NCI-H187 treated with DMSO at 0.1 percent for 48 hours (cell line): ENCODE data around the gene TMEM140.

Experiments
- DNase-seq: peaks from one replicate; lab custom pipeline; 2025; lab: John Stamatoyannopoulos, UW

Gene TMEM140

DNA sequence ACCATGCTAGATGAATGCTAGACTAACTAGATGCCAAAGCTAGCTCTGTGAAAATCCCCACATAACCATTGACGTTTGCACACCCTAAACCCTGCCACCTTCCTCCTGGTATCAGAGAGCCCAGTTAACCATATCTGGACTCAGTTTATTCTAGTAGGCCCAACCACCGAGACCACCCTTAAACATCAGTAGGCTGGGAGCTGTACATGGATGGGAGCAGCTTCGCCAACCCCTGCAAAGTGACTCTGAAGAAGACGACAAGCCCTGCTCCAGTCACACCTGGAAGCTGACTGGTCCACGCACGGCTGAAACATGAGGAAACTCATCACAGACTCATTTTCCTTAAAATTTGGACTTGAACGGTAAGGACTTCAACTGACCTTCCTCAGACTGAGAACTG, 27.1 kb downstream of the TMEM140 start:
- no peak for DNase-seq

DNA sequence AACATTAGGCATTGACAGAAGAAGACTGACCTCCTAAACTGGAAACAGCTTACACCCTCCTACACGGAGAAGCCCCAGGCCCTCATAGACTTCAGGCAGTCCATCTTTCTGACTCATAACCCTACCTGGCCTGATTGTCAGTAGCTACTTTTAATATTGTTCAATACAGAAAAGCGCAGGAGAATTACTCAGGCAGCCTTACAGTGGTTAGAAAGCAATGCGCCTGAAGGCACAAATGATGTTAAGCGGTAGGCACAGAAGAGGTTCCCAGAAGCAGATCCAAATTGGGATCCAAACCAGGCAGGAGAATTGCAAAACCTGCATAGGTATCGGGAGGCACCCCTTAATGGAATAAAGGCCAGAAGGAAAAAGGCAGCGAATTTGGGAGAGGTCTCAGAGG, 28.1 kb downstream of the TMEM140 start:
- no peak for DNase-seq

DNA sequence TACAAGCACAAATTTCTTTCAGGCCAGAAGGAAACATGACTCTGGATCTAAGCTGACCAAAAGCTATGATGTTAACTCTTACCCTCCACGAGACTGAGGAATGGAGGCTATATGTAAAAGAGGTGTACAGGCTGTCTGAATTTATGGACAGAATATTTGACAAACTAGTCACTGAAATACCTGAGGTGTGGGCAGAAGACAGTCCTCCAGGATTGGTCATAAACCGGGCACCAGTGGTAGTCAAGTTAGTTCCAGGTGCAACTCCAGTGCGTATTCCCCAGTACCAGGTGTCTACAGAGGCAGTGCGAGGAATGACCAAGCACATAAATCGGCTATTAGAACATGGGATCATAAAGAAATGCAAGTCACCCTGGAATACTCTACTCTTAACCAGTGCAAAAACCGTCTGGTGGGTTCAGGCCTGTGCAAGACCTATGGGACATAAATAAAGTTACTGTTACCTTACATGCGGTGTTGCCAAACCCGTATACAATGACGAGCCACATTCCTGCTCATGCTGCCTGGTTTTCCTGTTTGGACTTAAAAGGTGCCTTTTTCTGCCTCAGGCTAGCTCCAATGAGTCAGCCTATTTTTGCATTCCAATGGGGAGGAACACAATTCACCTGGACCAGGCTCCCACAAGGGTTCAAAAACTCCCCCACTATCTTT, 29.3 kb downstream of the TMEM140 start:
- DNase-seq: no peak

DNA sequence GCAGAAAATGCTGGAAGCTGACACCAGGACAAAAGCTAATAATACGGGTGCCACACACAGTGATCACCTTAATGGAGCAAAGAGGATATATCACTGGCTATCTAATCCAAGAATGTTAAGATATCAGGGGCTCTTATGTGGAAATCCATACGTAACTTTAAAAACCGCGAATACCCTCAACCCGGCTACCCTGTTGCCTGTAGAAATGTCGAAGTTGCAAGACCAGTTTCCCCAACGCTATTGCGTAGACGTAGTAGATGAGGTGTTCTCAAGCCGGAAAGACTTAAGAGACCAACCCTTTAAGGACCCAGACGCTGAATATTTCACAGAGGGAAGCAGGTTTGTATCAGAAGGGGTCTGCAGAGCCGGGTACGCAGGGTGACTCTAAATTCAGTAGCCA, 30.5 kb downstream of the TMEM140 start:
- DNase-seq: no peak

DNA sequence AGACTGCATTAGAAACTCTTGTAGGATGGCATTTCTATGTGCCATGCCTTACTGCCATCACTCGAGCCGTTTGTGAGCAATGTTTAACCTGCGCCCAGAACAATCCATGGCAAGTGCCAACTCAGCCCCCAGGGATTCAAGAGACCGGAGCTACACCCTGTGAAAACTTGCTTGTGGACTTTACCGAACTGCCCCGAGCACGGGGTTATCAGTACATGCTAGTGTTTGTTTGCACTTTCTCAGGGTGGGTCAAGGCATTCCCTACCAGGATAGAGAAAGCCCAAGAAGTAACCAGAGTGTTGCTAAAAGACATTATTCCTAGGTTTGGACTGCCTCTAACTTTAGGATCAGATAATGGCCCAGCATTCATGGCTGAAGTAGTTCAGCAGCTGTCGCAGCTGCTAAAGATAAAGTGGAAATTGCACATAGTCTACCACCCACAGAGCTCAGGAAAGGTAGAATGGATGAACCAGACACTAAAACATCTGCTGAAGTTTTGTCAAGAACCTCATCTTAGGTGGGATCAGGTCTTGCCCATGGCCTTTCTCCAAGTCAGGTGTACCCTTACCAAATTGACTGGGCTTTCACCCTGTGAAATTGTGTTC, 31.6 kb downstream of the TMEM140 start:
- DNase-seq: no peak

DNA sequence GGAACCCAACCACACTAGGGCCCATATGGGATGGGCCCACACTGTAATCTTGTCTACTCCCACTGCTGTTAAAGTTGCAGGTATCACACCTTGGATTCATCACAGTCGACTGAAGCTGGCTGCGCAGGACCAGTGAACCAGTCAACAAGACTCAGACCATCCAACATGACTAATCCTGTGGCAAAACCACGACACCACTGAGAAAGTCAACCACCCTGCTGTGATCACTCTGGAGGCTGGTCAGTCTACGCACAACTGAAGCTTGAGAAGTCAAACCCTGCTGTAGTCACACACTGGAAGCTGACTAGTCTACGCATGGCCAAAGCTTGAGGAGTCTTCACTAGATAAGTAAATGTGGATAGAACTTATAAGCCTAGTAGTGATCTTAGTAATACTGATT, 32.2 kb downstream of the TMEM140 start:
- no peak for DNase-seq

DNA sequence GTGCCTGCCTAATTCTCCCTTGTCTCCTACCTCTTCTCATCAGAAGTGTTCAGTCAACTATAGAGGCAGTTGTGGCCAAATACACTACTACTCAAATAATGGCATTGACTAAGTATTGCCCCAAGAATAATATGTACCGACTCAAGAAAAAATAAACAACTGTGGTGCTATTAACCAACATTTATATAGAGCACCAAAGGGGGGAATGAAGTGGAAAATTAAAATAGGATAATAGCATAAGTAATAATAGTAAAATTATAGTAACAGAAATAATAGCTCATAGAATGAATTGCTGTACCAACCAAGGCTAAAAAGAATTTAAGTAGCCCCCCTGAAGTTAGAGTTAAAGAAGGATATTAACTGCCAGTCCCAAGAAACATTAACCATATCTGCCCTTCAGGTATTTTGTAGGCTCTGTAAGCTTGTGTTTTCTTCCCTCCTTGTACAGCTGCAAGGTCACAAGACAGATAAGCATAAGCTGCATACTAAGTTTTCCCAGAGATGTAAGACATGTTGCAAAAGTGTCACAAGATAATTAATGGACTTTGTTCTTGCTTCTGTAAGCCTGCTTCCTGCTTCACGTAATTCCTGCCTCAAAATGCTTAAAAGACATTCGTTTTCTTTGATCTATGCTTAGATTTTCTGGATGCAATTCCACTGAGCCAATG, 33.5 kb downstream of the TMEM140 start:
- DNase-seq: no peak

DNA sequence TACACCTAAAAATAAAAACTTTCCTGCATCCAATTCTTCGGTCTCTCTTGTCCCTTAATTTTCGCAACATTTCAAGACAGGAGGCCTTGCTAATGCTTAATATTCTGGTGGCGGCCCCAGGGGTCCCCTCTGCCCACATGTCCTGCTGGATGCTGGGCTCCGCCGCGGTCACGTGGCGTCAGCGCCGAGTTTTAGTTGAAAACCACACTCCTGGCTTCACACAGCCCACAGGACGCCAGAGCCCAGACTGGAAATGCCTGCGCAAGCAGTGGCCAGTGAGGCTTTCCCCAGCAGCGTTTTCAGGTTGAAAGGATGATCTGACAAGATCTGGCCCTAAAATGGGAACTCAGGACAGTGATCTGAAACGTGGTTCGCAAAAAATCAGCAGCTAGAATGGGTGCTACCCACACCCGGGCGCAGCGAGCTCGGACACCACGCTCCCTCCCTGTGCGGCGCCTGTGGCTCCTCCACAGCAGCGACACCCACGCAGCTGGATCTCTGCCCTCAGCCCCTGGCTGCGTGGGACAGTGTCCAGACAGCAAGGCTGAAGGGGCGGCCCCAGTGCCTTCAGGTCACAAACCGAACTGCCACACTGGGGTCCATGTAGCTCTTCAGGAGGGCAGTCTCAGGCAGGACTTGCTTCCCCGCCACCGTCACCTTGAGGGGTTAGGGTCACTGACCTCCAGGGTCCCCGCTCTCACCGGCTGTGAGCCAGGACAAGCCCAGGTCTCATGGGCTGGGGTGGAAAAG, 34.2 kb downstream of the TMEM140 start:
- no peak for DNase-seq

DNA sequence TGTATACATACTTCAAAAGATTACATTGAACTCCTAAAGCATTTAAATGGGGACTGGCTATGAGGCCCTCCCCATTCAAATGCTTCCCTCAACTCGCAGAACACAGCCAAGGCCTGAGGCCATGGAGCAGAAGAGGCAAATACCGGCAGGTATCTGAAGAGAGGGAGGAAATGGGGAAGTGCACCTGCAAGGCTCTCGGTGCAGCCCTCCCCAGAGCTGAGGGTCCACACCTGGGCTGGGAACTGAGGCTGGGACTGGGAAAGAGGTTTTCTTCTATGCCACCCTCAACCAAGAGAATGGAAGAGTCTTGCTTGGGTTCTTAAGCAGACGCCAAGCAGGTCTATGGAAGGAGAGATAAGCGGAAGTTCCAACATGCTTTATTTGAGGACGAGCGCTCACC, 35.6 kb downstream of the TMEM140 start:
- DNase-seq: no peak

DNA sequence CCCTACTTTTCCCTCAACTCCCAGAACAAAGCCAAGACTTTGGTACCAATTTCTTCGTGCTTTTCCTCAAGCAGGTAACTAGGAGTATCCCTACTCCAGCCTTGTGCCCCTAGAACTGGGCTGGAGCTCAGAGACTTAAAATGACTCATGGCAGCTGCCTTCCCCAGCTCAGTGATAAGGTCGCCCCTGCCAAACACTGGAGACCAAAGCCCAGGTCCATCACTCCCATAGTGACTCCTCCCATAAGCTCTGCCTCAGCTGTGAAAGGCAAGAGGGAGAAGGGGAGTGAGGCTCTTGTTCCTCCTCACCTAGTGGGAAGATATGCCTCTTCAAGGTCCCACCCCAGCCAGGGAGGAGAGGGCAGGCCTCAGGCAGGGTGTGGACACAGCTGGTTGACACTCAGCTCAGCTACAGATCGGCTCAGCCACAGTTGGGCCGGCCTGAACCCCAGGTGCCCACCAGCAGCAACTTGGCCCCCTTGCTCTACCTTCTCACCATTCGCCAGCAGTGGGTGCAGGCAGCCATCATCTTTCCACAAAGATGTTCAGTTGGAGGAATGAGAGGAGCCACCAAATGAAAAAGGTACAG, 36.5 kb downstream of the TMEM140 start:
- no peak for DNase-seq

DNA sequence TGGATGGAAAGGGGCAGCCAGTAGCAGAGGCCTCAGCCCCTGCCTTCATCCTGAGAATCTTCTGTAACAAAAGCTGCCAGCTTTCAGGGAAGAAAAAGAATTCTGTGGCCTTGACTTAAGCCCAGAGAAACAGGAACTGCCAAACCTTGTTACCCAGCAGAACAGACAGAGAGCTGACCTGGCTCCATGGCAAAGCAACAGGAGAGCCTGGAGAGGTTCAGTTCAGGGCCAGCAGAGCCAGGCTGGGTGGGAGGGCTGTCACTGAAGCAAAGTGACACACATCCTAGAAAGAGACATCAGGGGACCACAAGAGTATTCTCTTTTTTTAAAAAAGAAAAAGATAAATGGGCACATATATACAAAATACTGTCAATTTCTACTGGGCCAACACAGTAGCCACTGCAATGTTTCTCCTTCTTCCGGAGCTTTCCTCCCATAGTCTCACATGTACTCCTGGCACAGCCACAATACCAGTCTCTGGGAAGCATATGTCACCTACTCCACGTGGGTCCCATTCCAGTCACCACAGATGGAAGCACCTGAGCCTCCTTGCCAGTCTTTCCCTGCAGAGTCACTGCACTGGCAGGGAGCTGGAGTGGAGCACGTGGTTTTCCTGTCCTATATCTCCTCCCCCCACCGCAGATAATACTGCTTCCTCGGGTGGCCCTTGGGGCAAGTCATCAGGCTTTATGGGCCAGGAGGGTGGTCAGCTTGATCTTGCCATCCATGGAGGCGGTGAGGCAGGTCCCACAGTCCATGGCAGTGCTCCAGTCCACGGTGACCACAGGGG, 37.8 kb downstream of the TMEM140 start:
- no peak for DNase-seq

DNA sequence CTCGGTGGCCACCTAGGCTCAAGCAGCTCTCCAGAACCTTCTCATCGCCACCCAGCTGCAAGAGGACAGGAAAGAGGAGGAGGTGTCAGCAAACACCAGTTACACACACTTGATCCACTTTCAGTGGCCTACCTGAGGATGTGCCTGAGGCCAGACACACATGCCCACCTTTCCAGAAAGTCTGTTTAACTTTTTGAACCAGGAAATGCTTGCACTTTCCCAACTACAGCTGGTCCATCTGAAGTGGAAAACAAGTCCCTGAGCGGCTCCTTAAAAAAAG, 38.3 kb downstream of the TMEM140 start:
- no peak for DNase-seq

DNA sequence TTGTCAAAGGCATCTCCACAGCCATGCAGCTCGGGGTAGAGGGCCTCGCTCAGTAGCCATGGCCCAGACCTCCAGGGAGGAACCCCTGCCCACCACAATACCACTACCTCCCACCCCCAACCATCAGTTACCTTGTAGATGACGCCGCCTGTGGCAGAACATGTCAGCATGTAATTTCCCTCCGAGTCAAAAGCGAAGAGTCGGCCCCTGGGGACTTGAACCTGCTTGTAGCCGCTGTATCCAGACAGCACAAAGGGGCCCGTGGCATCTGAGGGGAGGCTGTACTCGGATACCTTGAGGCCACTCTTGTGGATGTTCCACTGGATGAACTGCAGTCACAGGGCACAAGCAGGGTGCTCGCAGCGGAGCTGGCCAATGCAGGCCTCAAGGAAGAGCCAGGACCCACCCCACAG, 39.0 kb downstream of the TMEM140 start:
- DNase-seq: no peak

DNA sequence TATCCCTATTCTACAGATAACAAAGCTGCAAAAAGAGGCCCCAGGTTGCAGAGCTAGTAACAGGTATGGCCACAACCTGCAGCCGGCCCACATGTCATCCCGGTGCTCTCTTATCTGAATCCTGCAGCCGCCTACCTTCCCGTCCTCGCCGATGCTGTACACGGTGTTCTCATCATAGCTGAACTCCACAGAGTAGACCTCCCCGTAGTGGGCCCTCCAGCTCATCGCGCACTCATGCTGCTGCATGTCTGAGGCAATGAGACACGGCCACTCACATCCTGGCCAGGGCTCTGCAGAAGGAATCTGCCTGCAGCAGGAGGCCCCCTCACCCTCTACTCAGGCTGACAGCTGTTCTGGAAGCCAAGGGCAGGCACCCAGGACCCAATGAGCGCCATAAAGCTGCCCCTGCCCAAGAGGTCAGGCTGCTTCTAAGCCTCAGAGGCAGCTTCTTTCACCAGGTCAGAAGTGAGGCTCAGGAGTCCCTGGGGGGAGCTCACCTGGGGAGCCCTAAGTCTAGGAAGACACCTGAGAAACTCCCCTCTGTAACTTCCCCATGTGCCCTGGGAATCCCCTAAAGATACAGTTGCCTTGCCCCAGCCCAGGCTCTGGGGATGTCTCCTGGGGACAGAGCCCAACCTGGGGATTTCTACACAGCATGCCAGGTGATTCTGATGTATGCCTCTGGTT, 40.6 kb downstream of the TMEM140 start:
- DNase-seq: no peak

DNA sequence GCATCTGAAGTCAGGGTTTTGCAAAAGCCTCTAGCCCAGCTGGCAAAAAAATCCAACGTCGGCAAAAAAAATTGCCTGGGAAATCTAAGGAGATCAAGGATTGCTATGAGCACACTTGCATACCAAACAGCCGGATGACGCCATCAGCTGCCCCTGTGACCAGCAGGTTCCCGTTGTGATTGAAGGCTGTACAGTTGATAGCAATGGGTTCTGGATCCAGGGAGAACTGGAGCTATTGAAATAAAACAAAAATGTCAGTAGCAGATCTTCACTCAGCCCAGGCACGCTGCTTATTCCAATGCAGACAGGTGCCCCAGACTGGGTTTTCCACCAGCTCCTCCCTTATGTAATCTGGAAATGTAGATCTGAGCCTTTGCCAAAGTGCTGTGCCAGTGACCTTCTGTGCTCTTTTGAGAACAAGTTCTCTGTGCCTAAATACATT, 41.4 kb downstream of the TMEM140 start:
- no peak for DNase-seq

DNA sequence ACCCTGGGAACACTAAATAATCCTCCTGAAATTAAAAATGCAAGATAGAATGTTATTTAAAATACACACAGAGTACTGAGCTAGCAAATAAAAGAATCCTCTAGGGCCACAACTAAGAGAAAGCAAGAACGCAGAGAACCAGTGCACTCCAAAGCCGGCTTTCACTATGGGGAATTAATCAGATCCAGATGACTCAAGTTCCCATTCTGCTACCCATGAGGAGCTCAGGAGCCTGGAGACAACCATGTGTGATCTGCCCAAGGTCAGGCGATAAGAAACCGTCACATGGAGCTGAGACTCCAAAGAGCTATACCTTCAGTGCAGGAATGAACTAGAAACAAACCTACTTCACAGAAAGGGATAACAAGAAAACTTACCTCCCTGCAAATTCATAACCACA, 42.1 kb downstream of the TMEM140 start:
- no peak for DNase-seq

DNA sequence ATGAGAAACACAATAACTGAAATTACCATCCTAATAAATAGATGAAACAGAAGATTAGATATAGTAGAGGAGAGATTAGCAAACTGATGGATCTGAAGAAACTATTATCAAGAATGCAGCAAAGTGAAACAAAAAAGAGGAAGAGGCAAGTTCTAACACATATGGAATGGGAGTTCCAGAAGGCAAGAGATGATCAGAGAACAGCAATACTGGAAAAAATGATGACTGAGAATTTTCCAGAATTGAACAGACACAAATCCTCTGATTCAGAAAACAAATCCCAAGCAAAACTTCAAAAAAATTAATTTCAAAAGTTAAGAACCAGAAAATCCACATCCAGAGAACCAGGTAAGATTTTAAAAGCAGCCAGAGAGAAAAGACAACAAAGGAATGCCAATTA, 42.8 kb downstream of the TMEM140 start:
- no peak for DNase-seq

DNA sequence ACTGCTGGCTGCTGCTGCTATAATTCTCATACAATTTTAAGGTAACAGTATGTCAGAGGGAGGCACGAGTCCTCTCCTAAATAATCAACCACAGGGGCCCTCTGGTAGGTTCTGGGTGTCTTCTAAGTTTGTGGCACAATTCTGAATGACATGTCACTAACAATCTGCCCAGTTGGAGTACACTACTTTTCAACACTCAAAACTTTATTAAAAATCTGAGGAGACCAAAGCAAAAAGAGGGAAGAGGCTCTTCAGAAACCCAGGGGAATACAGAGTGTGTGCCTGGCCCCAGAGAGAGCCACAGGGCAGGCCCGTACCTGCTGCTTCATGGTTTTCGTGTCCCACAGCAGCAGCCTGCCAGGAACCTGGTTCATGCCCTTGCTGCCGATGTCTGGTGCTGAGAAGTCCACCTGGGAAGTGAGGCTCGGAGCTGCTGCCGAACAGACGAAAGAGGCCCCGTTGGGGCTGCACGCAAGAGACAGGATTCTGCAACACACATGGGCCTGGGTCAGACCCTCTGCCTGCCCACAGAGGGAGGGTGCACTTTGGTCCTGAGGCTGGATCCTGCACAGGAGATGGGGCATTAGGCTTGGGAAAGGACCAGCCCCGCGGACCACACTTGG, 45.2 kb downstream of the TMEM140 start:
- no peak for DNase-seq

DNA sequence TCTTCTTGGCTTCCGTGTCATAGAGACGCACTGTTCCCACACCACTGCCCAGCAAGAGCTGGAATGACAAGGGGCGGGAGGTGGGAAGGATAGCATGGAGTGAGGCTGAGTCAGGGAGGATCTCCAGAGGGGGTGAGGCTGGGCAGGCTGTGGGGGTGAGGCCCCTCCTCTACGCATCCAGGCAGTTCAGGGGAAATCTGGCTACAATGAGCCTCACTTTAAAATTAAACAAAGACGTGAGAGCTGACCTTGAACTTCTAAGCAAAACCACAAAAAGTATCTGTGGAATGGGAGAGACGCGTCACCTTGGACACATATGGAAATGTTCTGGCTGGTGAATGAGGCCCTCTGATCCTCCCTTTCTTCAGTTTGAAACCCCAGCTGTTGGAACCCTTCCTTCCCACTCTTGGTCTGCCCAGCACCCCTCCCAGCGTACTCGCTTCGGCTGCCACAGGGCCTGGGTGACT, 45.8 kb downstream of the TMEM140 start:
- no peak for DNase-seq

DNA sequence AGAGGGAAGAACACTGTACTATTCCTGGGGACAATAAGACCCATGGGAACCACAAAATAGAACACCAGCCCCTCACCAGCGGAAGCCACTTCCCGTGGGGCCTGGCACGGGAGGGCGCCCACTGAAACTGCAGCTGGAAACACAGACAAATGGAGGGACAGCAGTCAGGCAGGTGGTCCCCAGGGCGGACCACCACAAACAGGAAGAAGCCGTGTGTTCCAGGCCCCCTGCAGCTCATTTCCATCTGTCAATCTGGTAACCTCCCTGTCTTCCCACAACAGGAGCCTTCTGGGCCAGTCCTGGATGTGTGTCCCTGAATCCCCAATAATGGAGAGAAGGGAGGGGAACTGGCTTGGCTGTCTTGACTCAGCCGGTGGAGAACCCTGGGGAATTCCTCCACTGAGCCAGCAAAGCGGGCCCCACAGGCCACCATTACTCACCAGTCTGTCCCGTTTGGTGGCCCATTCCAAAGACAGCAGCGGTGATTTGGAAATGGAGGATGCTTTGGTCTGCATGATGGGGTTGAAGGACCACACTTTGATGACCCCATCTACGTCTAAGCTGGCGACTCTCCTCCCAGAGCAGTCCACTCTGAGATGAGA, 46.7 kb downstream of the TMEM140 start:
- no peak for DNase-seq
